HTERT RPE-1 (cell line): ENCODE data around the gene ASB13.

ENCODE experiments used
- in situ Hi-C: fragments of 300-500 bp; cut with MboI; formaldehyde crosslinking; loops from 4 replicates; pipeline ENCODE4 v1.14.3; 2020; ENCODE audit warnings: low sequenced_read_pairs

The ASB13 gene

DNA sequence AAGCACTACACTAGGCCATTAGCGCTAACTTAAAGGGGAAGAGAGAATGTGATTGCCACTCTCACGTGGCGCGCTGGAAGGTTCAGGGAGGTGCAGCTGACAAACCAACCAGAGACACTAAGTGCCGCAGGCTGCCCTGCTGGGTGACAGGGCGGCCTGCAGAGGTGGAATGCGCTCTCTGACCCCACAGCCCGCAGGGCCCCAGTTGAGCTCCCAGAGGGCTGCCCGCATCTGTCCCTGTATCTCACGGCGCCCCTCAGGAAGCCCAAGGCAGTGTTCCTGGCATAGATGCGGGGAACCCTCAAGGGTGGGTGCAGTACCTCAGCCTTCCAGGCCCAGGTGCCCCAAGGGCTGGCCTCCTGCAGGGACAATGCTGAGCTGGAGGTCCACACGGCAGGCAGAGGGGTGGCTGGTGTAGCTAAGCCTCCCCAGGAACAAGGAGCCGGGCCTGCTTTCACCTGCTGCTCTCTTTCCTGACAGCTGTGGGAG, 75.0 kb downstream of the ASB13 start:
- in situ Hi-C loops, result no loop called here

DNA sequence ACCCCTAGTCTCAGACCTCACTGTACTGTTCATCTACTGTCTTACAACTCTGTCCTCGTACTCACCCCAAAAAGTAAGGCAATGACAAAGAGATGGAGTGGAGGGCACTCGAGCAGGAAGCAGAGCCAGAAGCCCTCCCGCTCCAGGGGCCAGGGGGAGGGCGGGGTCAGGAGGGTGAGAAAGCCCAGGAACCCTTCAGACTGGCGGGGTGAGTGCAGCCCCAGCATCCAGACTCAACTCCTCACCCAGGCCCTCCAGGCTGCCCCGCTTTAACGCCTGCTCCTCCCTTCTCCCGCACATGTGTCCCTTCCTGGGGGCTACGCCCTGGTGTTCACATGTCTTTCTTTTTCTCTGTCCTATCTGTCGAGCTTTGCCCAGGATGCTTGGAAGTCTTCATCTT, 75.6 kb downstream of the ASB13 start:
- in situ Hi-C loops, result no loop called here

DNA sequence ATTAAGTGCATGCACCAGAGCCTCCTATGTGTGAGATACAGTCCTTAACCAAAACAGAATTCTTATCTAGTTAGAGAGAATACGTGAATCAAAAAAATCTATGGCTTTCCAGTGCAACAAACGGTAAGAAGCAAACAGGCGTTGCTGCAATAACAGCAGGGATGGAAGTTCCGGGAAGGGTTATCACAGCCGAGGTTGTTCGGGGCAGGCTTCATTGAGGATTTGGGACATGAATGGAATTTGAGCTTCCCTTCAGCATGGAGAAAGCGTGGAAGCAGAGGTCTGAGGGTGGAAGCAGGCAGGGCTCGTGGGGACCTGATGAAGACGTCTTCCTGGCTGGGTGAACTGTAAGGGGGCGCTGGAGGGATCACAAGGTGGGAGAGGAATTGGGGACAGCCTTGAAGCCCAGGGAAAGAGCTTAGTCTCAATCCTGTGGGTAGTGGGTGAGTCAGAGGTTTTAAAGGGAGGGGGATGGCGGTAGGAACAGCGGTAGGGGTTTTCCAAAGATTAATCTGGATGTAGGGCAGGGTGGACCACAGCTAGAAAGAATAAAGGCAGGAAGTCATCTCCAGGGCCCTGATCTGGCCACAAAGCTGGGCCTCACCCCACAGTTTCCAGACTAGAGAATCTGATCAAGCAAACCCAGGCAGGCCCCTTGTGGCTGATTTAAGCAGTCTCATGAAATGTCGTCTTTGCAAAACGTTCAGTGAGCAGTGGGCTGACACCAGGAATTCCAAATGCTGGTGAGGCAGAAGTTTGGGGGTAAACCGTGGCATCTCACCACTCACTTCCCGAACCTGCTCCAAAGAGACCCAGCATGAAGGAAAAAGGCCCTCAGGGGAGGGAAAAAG, 76.5 kb downstream of the ASB13 start:
- in situ Hi-C loops, result no loop called here

DNA sequence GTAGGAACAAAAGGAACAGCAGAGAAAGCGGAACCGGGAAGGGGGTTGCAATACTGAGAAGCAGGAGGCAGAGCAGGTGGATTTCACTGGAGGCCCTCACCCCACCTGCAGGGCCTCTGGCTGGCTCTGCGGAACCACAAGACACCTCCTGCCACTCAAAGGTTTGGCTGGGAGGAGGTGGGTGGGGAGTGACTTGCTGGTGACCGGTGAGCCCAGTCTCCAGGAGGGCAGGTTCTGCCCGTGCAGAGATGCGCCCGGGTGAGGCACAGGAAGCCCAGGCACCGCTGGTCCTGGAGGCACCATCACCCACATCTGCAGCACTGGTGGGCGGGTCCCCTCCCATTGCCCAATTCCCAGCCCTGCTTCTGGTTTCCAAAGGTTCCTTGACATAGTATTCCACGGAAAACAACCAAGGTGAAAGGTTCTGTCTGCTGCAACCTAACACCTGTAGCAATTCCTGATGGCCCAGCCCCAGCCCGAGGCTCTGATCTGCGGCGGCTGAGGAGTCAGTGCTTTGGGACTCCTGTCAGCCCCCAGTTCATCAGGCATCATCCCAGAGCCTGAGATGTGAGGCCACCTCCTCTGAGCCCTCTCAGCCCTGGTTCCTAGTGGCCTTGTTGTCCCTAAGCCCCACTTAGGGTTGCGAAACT, 77.3 kb downstream of the ASB13 start:
- in situ Hi-C loops, result no loop called here
